PFSK-1 (cell line): Measurements from ENCODE around the gene LIPC.

Experiments
- FOXP2 ChIP-seq: optimal IDR thresholded peaks from 2 replicates; pipeline ENCODE3; 2011; ENCODE audit warnings: borderline replicate concordance, control low read depth, inconsistent platforms; ENCODE audit not compliant: insufficient read depth; ENCODE audit errors: extremely low read length, extremely low read depth
- POLR2AphosphoS5 ChIP-seq: IDR thresholded peaks from 2 replicates; pipeline ENCODE4 v1.6.1; 2012; ENCODE audit warnings: low read depth, mild to moderate bottlenecking, control low read depth, low read length, moderate library complexity
- SIN3A ChIP-seq: IDR thresholded peaks from 2 replicates; pipeline ENCODE4 v1.6.1; 2012; ENCODE audit warnings: mild to moderate bottlenecking, low read length, moderate library complexity, borderline replicate concordance; ENCODE audit not compliant: insufficient read depth
- TAF1 ChIP-seq: IDR thresholded peaks from 2 replicates; pipeline ENCODE4 v1.6.1; 2012; ENCODE audit warnings: low read length, control low read depth, borderline replicate concordance; ENCODE audit not compliant: insufficient read depth
- TF ChIP-seq, protein P1 (sequence below), 2 experiments: IDR thresholded peaks; 2 replicates each; pipeline versions ENCODE4 v1.6.1 to v1.8.0; 2011 to 2012; ENCODE audit warnings: low read depth in 2 of 2, low read length in 2 of 2, control low read depth in 1 of 2, inconsistent platforms in 1 of 2, mild to moderate bottlenecking in 1 of 2, moderate library complexity in 1 of 2; ENCODE audit not compliant: insufficient read depth in 1 of 2

LIPC gene

DNA sequence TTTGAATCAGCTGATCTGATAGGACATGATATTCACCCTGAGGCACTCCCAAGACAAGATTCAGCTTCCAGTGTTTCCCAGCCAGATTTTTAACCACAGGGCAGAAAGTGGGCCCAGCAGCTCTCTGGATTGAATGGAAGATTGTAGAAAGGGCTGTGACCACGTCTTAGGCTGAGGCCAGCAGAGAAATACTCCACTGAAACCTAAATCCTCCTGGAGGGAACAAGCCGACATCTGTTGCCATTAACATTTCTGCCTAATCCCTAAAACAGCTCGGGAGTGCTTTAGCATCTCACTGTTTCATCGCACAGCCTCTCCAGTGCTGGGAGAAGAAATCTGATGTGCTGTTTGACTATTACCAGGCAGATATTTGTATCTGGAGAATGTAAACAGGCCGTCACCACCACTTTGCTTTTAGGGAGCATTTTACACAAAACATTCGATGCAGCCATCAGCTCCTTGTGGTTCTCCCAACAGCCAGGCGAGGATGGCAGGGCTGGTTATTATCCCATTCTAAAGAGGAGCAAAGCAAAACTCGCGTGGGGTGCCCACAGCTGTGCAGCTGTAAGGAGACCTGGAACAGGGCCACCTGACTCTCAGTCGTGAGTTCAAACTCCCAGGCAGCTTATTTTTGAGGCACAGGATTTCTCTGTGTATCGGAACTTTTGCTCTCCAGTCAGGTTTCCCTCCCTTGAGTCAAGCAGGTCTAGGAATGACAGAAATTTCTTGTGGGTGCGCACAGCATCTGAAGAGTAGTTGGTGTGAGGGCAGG lies 117.4 kb downstream of the LIPC start:
- no peak for TF ChIP-seq FOXP2
- TF ChIP-seq TAF1: no peak
- TF ChIP-seq, protein P1, sequence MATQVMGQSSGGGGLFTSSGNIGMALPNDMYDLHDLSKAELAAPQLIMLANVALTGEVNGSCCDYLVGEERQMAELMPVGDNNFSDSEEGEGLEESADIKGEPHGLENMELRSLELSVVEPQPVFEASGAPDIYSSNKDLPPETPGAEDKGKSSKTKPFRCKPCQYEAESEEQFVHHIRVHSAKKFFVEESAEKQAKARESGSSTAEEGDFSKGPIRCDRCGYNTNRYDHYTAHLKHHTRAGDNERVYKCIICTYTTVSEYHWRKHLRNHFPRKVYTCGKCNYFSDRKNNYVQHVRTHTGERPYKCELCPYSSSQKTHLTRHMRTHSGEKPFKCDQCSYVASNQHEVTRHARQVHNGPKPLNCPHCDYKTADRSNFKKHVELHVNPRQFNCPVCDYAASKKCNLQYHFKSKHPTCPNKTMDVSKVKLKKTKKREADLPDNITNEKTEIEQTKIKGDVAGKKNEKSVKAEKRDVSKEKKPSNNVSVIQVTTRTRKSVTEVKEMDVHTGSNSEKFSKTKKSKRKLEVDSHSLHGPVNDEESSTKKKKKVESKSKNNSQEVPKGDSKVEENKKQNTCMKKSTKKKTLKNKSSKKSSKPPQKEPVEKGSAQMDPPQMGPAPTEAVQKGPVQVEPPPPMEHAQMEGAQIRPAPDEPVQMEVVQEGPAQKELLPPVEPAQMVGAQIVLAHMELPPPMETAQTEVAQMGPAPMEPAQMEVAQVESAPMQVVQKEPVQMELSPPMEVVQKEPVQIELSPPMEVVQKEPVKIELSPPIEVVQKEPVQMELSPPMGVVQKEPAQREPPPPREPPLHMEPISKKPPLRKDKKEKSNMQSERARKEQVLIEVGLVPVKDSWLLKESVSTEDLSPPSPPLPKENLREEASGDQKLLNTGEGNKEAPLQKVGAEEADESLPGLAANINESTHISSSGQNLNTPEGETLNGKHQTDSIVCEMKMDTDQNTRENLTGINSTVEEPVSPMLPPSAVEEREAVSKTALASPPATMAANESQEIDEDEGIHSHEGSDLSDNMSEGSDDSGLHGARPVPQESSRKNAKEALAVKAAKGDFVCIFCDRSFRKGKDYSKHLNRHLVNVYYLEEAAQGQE (IDR thresholded peaks at IDR 0.05; ENCODE audit: insufficient read depth in 1 of 2, low read depth in 2 of 2, low read length in 2 of 2): no peak
- TF ChIP-seq SIN3A: no peak
- TF ChIP-seq POLR2AphosphoS5: no peak

DNA sequence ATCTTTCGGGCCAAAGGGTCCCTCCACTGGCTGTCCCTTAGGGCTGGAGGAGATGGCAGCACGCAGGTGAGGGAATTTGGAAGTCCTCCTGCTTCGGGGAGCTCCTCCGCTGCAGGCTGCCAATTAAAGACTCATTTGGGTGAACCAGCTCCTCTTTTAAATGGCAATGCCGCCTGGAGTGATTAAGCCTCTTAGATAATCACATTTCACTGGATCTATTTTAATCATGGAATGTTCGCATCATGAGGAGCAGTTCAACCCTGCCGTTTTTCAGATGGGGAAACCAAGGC lies 117.9 kb downstream of the LIPC start:
- TF ChIP-seq, protein P1 (IDR thresholded peaks at IDR 0.05; ENCODE audit: insufficient read depth in 1 of 2, low read depth in 2 of 2, low read length in 2 of 2): no peak
- TF ChIP-seq POLR2AphosphoS5 (no peak), TAF1 (no peak), FOXP2 (no peak), SIN3A (no peak)

DNA sequence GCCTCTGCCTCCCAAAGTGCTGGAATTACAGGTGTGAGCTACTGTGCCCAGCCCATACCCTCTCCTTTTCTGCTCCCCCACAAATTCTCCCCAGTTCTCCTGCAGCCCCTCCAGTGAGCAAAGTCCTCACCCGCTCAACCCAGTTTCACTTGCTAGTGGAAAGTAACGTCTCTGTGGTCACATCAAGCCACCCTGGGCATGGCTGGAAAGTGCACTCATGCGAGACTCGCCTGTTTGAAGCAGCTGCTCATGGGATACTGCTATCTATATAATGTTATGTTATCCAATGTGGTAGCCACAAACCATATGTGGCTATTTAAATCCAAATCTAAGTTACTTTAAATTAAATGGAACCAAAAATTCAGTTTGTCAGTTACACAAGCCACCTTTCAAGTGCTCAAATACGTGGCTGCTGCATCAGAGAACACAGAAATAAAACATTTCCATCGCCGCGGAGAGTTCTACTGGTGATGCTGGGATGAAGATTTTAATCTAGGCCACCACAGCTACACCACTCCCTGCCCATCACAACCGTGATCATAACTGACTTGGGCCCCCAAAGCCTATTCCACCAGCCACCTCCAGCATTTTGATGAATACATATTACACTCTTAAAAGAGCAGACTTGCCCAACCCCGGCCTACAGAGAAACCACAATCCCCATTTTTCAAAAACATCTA lies 119.4 kb downstream of the LIPC start:
- no peak for TF ChIP-seq POLR2AphosphoS5
- TF ChIP-seq, protein P1 (IDR thresholded peaks at IDR 0.05; ENCODE audit: insufficient read depth in 1 of 2, low read depth in 2 of 2, low read length in 2 of 2): no peak
- TF ChIP-seq FOXP2: no peak
- no peak for TF ChIP-seq SIN3A
- no peak for TF ChIP-seq TAF1

GRCh38 chr15:58551764-58552504 lies 120.1 kb downstream of the LIPC start:
- TF ChIP-seq POLR2AphosphoS5 (no peak), FOXP2 (no peak), TAF1 (no peak), SIN3A (no peak)
- TF ChIP-seq, protein P1 (IDR thresholded peaks at IDR 0.05; ENCODE audit: insufficient read depth in 1 of 2, low read depth in 2 of 2, low read length in 2 of 2): no peak
